Measurements from ENCODE around the gene C16orf96. TPM values are rescaled to one million over a fixed set of nuclear protein-coding genes. Genes with fewer than 3 reads are reported as not detected.

Gene C16orf96
- total RNA-seq, 1 donor from 2014 or later = 0.30 TPM

- Mint-ChIP-seq H3K4me1 (peaks cover 28% of the 10 kb centered on the region), H3K4me3 (peak overlapping the region; percentile 99), H3K27ac (ENCODE audit: unreplicated experiment) (no peak overlapping the region), H3K36me3 (ENCODE audit: low read depth) (peaks cover 9% of the 10 kb centered on the region), H3K27me3 (ENCODE audit: low read depth) (no peaks in the 10 kb centered on the region), H3K9me3 (peaks cover 4% of the 10 kb centered on the region)
- TF ChIP-seq CTCF (conservative IDR thresholded peaks at IDR 0.05) = no peak
- DNase-seq (ENCODE audit: low read depth, low spot score) = no peak
These were observed 70.3 kb downstream of the C16orf96 start for GRCh38 chr16:4626396-4626795.

GRCh38 chr16:4628283-4628682 lies 72.1 kb downstream of the C16orf96 start:
- peaks cover 6% of the 10 kb centered on the region for H3K9me3 Mint-ChIP-seq
- H3K4me3 Mint-ChIP-seq = no peak overlapping the region
- no peak for DNase-seq (ENCODE audit: low read depth, low spot score)
- peak overlapping the region; percentile 57 for H3K27ac Mint-ChIP-seq (ENCODE audit: unreplicated experiment)
- H3K4me1 Mint-ChIP-seq = peaks cover 28% of the 10 kb centered on the region
- no peak for TF ChIP-seq CTCF (conservative IDR thresholded peaks at IDR 0.05)
- H3K36me3 Mint-ChIP-seq (ENCODE audit: low read depth) = peaks cover 12% of the 10 kb centered on the region
- no peaks in the 10 kb centered on the region for H3K27me3 Mint-ChIP-seq (ENCODE audit: low read depth)

GRCh38 chr16:4631444-4631843 lies 75.3 kb downstream of the C16orf96 start:
- no peak for TF ChIP-seq CTCF (conservative IDR thresholded peaks at IDR 0.05)
- Mint-ChIP-seq H3K4me1 (peaks cover 16% of the 10 kb centered on the region), H3K36me3 (ENCODE audit: low read depth) (peaks cover 12% of the 10 kb centered on the region), H3K4me3 (no peak overlapping the region), H3K27ac (ENCODE audit: unreplicated experiment) (no peak overlapping the region), H3K9me3 (peaks cover 6% of the 10 kb centered on the region), H3K27me3 (ENCODE audit: low read depth) (no peaks in the 10 kb centered on the region)
- no peak for DNase-seq (ENCODE audit: low read depth, low spot score)

- peaks cover 11% of the 10 kb centered on the region for H3K36me3 Mint-ChIP-seq (ENCODE audit: low read depth)
- DNase-seq (ENCODE audit: low read depth, low spot score) = no peak
- no peak overlapping the region for H3K27ac Mint-ChIP-seq (ENCODE audit: unreplicated experiment)
- H3K9me3 Mint-ChIP-seq = peaks cover 6% of the 10 kb centered on the region
- H3K4me1 Mint-ChIP-seq = peaks cover 3% of the 10 kb centered on the region
- TF ChIP-seq CTCF (conservative IDR thresholded peaks at IDR 0.05) = no peak
- H3K27me3 Mint-ChIP-seq (ENCODE audit: low read depth) = no peaks in the 10 kb centered on the region
- H3K4me3 Mint-ChIP-seq = no peak overlapping the region
These were observed 77.9 kb downstream of the C16orf96 start for GRCh38 chr16:4633910-4634635.

GRCh38 chr16:4634768-4635167 lies 78.6 kb downstream of the C16orf96 start:
- Mint-ChIP-seq H3K27me3 (ENCODE audit: low read depth) (no peaks in the 10 kb centered on the region), H3K4me1 (peaks cover under 1% of the 10 kb centered on the region), H3K27ac (ENCODE audit: unreplicated experiment) (no peak overlapping the region), H3K36me3 (ENCODE audit: low read depth) (peaks cover 9% of the 10 kb centered on the region), H3K4me3 (no peak overlapping the region), H3K9me3 (peaks cover 6% of the 10 kb centered on the region)
- DNase-seq (ENCODE audit: low read depth, low spot score) = no peak
- no peak for TF ChIP-seq CTCF (conservative IDR thresholded peaks at IDR 0.05)

Data from neural crest cell (in vitro differentiated cells).